PFSK-1 (cell line): Measurements from ENCODE around the gene PARD3B.

ENCODE experiments used
- POLR2AphosphoS5 ChIP-seq: IDR thresholded peaks from 2 replicates; pipeline ENCODE4 v1.6.1; 2012; ENCODE audit warnings: low read depth, mild to moderate bottlenecking, control low read depth, low read length, moderate library complexity
- SIN3A ChIP-seq: IDR thresholded peaks from 2 replicates; pipeline ENCODE4 v1.6.1; 2012; ENCODE audit warnings: mild to moderate bottlenecking, low read length, moderate library complexity, borderline replicate concordance; ENCODE audit not compliant: insufficient read depth
- TAF1 ChIP-seq: IDR thresholded peaks from 2 replicates; pipeline ENCODE4 v1.6.1; 2012; ENCODE audit warnings: low read length, control low read depth, borderline replicate concordance; ENCODE audit not compliant: insufficient read depth
- TF ChIP-seq, protein P1 (sequence below), 2 experiments: IDR thresholded peaks; 2 replicates each; pipeline versions ENCODE4 v1.6.1 to v1.8.0; 2011 to 2012; ENCODE audit warnings: low read depth in 2 of 2, low read length in 2 of 2, control low read depth in 1 of 2, inconsistent platforms in 1 of 2, mild to moderate bottlenecking in 1 of 2, moderate library complexity in 1 of 2; ENCODE audit not compliant: insufficient read depth in 1 of 2

DNA sequence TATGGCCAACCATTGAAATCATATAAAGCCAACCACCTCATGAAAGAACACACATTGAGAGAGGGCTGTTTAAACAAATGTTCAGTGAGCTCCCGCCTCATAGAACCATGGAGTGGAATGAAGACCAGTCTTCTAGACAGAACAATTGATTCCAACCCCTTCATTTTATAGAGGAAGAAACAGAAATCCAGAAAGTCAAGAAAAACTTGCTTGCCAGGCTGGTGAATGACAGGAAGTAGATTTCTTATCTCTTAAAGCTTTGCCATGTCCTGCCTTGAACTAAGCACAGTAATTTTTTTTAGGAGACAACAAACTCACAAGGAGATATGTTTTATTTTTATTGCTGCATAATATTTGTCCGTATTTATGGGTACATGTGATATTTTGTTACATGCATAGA, 1120.5 kb downstream of the PARD3B start:
- TF ChIP-seq POLR2AphosphoS5 (no peak), TAF1 (no peak), SIN3A (no peak)
- TF ChIP-seq, protein P1, sequence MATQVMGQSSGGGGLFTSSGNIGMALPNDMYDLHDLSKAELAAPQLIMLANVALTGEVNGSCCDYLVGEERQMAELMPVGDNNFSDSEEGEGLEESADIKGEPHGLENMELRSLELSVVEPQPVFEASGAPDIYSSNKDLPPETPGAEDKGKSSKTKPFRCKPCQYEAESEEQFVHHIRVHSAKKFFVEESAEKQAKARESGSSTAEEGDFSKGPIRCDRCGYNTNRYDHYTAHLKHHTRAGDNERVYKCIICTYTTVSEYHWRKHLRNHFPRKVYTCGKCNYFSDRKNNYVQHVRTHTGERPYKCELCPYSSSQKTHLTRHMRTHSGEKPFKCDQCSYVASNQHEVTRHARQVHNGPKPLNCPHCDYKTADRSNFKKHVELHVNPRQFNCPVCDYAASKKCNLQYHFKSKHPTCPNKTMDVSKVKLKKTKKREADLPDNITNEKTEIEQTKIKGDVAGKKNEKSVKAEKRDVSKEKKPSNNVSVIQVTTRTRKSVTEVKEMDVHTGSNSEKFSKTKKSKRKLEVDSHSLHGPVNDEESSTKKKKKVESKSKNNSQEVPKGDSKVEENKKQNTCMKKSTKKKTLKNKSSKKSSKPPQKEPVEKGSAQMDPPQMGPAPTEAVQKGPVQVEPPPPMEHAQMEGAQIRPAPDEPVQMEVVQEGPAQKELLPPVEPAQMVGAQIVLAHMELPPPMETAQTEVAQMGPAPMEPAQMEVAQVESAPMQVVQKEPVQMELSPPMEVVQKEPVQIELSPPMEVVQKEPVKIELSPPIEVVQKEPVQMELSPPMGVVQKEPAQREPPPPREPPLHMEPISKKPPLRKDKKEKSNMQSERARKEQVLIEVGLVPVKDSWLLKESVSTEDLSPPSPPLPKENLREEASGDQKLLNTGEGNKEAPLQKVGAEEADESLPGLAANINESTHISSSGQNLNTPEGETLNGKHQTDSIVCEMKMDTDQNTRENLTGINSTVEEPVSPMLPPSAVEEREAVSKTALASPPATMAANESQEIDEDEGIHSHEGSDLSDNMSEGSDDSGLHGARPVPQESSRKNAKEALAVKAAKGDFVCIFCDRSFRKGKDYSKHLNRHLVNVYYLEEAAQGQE (IDR thresholded peaks at IDR 0.05; ENCODE audit: insufficient read depth in 1 of 2, low read depth in 2 of 2, low read length in 2 of 2), result no peak
